Measurements from ENCODE around the gene ALDH1A3. TPM values are rescaled to one million over a fixed set of nuclear protein-coding genes. Genes with fewer than 3 reads are reported as not detected.

Gene ALDH1A3
- total RNA-seq, 2 experiments from 2014 or later = not detected

- TF ChIP-seq CTCF (IDR thresholded peaks at IDR 0.05) = no peak
- Histone ChIP-seq H3K9me3 (ENCODE audit: control insufficient read depth in 1 of 2, insufficient read depth in 1 of 2, low read length in 2 of 2) (no peaks in the 10 kb centered on the region), H3K4me1 (ENCODE audit: insufficient read depth, low read length) (no peaks in the 10 kb centered on the region), H3K27me3 (ENCODE audit: control insufficient read depth in 1 of 2, insufficient read depth in 2 of 2, low read length in 2 of 2) (peaks cover 2 to 10% of the 10 kb centered on the region in 2 experiments), H3K27ac (ENCODE audit: low read depth in 1 of 2, low read length in 2 of 2) (no peak overlapping the region), H3K36me3 (ENCODE audit: insufficient read depth, low read length) (no peaks in the 10 kb centered on the region), H3K4me3 (ENCODE audit: low read length) (no peak overlapping the region)
- ChIA-PET CTCF (no interaction called here), POLR2A (no interaction called here)
- H3K9me3 Mint-ChIP-seq = no peaks in the 10 kb centered on the region
- no peak for DNase-seq
- no peaks in the 10 kb centered on the region for H3K4me1 Mint-ChIP-seq (ENCODE audit: low read depth)
- H3K4me3 Mint-ChIP-seq = no peak overlapping the region
- intact Hi-C loops (cut with DNase I, micrococcal nuclease) = no loop called here
- H3K27me3 Mint-ChIP-seq = peaks cover 56% of the 10 kb centered on the region
- no peak for ATAC-seq (ENCODE audit: poor library complexity)
- H3K27ac Mint-ChIP-seq = no peak overlapping the region
- H3K36me3 Mint-ChIP-seq (ENCODE audit: low read depth) = no peaks in the 10 kb centered on the region
These were observed 45.9 kb upstream of the ALDH1A3 start for GRCh38 chr15:100833417-100834389.

- no peak overlapping the region for H3K4me3 Mint-ChIP-seq
- ATAC-seq (ENCODE audit: poor library complexity) (no peak), DNase-seq (no peak)
- Histone ChIP-seq H3K36me3 (ENCODE audit: insufficient read depth, low read length) (no peaks in the 10 kb centered on the region), H3K4me1 (ENCODE audit: insufficient read depth, low read length) (no peaks in the 10 kb centered on the region), H3K9me3 (ENCODE audit: control insufficient read depth in 1 of 2, insufficient read depth in 1 of 2, low read length in 2 of 2) (no peaks in the 10 kb centered on the region), H3K27me3 (ENCODE audit: control insufficient read depth in 1 of 2, insufficient read depth in 2 of 2, low read length in 2 of 2) (peaks cover 2 to 10% of the 10 kb centered on the region in 2 experiments), H3K27ac (ENCODE audit: low read depth in 1 of 2, low read length in 2 of 2) (no peak overlapping the region), H3K4me3 (ENCODE audit: low read length) (no peak overlapping the region)
- no peaks in the 10 kb centered on the region for H3K9me3 Mint-ChIP-seq
- POLR2A ChIA-PET = no interaction called here
- no peaks in the 10 kb centered on the region for H3K4me1 Mint-ChIP-seq (ENCODE audit: low read depth)
- intact Hi-C loops (cut with DNase I, micrococcal nuclease) = no loop called here
- H3K36me3 Mint-ChIP-seq (ENCODE audit: low read depth) = no peaks in the 10 kb centered on the region
- H3K27ac Mint-ChIP-seq = no peak overlapping the region
- CTCF ChIA-PET = no interaction called here
- H3K27me3 Mint-ChIP-seq = peaks cover 56% of the 10 kb centered on the region
- TF ChIP-seq CTCF (IDR thresholded peaks at IDR 0.05) = no peak
These were observed 44.9 kb upstream of the ALDH1A3 start for GRCh38 chr15:100834731-100835130.

- no peak overlapping the region for H3K4me3 ChIP-seq (ENCODE audit: low read length)
- H3K4me3 Mint-ChIP-seq = no peak overlapping the region
- intact Hi-C loops (cut with DNase I, micrococcal nuclease) = no loop called here
- DNase-seq (no peak), ATAC-seq (ENCODE audit: poor library complexity) (no peak)
- H3K4me1 ChIP-seq (ENCODE audit: insufficient read depth, low read length) = no peaks in the 10 kb centered on the region
- H3K4me1 Mint-ChIP-seq (ENCODE audit: low read depth) = no peaks in the 10 kb centered on the region
- no peaks in the 10 kb centered on the region for H3K9me3 Mint-ChIP-seq
- TF ChIP-seq CTCF (IDR thresholded peaks at IDR 0.05) = no peak
- H3K36me3 Mint-ChIP-seq (ENCODE audit: low read depth) = no peaks in the 10 kb centered on the region
- peaks cover 2 to 10% of the 10 kb centered on the region in 2 experiments for H3K27me3 ChIP-seq (ENCODE audit: control insufficient read depth in 1 of 2, insufficient read depth in 2 of 2, low read length in 2 of 2)
- ChIA-PET CTCF (no interaction called here), POLR2A (no interaction called here)
- H3K27ac ChIP-seq (ENCODE audit: low read depth in 1 of 2, low read length in 2 of 2) = no peak overlapping the region
- H3K27me3 Mint-ChIP-seq = peaks cover 55% of the 10 kb centered on the region
- H3K9me3 ChIP-seq (ENCODE audit: control insufficient read depth in 1 of 2, insufficient read depth in 1 of 2, low read length in 2 of 2) = no peaks in the 10 kb centered on the region
- no peak overlapping the region for H3K27ac Mint-ChIP-seq
- H3K36me3 ChIP-seq (ENCODE audit: insufficient read depth, low read length) = no peaks in the 10 kb centered on the region
These were observed 44.0 kb upstream of the ALDH1A3 start for GRCh38 chr15:100835636-100836035.
